HG03571 (cell line): ENCODE measurements around the gene EBF4.

Experiments
- ATAC-seq: cut with Tn5 transposase; IDR thresholded peaks from one replicate; pipeline ENCODE4 v1.9.1; 2021; ENCODE audit not compliant: unreplicated experiment

Gene EBF4

GRCh38 chr20:2698912-2699311 is 6.3 kb downstream of the EBF4 start:
- ATAC-seq = no peak

DNA sequence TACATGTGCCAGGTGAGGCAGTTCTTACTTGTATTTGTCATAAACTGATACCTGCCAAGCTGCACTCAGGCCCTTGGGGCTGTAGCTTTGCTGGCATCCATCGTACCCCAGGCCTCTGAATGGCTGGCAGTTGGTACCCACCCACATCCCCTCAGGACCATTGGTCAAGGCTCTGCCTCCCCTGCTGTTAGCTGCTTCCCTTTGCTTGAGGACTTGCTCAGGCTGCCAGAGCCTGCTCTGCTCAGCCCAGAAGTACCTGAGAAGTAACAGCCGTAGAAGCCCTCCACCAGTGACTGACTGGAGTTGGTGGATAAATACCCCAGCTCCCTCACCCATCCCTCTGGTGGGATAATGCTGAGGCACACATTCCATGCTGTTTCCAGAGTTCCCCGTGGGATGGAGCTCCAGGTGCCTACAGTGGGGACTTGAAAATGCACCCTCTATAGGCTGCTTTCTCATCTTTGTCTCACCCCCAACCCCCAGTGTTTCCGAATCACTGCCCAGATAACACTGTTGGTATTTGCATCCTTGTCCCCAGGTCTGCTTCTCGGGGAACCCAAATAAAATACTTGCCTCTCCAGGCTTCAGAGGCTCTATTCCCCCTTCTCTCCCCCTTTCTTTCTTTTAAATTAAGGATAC is 7.3 kb downstream of the EBF4 start:
- no peak for ATAC-seq

DNA sequence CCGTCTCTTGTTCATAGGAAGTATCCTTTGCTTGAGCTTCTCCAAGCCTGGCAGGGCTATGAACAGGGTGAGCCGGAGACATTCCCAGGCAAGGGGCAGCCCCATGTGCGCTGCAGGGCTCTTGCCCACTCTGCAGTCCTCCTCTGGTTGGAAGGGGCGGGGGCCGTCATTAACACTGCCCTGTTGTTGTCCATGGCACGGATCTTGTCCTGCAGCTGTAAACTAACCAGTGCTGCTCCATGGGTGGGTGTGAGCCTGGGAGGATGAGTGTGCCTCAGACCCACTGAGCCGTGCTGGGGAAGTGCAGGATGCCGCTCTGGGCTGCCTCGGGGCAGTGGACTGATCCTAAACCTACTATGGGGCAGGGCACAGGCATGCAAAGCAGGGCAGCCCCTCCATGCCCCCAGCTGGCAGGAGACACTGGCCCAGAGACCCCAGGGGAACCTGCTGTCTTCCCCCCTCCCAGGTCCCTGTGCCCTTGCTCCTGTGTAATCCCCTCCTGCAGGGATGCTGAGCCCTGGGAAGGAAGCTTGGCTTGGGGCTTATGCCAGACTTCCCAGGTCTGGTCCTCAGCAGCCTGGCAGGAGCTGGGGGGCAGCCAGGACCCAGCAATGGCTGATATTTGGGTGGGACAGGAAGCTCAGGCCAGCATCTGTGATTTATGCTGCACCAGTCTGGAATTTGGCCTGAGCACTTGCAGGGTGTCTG is 8.5 kb downstream of the EBF4 start:
- no peak for ATAC-seq

GRCh38 chr20:2701671-2702081 is 9.1 kb downstream of the EBF4 start:
- ATAC-seq = no peak

DNA sequence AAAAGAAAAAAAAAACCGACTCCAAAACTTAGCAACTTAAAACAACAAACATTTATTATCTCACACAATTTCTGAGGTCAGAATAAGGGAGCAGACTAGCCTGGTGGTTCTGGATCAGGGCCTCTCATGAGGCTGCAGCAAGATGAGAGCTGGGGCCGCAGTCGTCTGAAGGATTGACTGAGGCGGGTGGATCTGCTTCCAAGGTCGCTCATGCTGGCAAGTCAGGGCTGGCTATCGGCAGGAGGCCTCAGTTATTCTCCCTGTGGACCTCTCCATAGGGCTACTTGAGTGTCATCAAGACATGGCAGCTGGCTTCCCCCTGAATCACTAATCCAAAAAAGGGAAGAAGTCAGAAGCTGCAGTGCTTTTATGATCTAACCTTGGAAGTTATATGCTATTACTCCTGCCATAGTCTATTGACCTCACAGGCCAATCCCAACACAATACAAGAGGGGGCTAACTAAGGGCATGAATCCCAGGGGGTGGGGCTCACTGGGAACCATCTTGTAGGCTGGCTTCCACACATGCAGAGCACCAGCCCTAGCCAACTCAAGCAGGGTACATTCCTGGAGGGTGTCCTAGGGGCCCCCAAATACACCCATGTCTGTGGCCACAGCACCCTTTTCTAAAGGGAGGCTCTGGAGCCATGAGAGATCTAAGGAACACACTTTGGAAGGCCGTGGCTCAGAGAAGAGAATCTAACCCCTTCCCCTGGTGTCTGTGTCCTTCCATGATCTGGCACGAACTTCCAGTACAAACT is 11.3 kb downstream of the EBF4 start:
- no peak for ATAC-seq

- no peak for ATAC-seq
These were observed 13.5 kb downstream of the EBF4 start for GRCh38 chr20:2705931-2706645.

GRCh38 chr20:2706688-2707352 is 14.2 kb downstream of the EBF4 start:
- no peak for ATAC-seq

GRCh38 chr20:2707353-2708072 is 14.9 kb downstream of the EBF4 start:
- no peak for ATAC-seq

DNA sequence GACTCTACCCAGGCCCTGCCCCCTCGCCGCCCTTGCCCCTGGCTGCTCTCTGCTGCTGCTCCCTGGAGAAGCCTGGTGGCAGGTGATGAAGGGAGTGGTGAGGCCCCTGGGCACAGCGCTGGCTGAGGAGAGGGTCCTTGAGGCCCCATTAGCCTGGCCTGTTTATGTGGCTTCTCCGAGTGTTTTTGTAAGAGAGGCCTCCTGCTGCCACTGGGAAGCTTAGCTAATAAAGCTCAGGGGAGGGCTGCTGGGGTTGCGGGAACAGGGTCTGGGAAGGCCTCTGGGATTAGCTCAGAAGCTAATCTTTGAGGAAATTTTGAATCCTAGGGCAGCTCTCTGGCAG is 15.5 kb downstream of the EBF4 start:
- ATAC-seq = no peak

GRCh38 chr20:2708665-2709064 is 16.1 kb downstream of the EBF4 start:
- ATAC-seq = no peak

- no peak for ATAC-seq
These were observed 16.8 kb downstream of the EBF4 start for GRCh38 chr20:2709205-2709981.

- no peak for ATAC-seq
These were observed 20.7 kb downstream of the EBF4 start for GRCh38 chr20:2713285-2713684.

GRCh38 chr20:2729251-2729713 is 36.7 kb downstream of the EBF4 start:
- ATAC-seq = no peak

- no peak for ATAC-seq
These were observed 37.2 kb downstream of the EBF4 start for GRCh38 chr20:2729791-2730190.

DNA sequence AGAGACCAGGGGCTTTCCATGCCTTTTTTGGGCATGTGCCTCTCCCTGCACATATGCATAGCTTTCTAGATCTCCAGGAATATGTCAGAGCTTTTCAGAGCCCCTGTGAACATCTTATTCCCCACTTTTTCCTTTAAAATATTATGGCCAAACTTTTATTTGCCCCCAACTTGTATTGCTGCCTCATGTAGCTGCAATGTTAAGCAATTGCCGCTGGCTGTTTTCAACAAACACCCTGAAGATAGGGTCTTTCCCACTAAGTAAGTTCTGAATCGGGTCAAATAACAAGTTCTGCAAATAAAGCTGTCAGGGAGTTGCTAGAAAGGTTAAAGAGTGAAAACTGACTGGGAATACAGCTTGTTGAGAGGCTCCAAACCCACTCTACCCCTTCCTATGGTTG is 42.3 kb downstream of the EBF4 start:
- no peak for ATAC-seq

GRCh38 chr20:2736441-2736840 is 43.9 kb downstream of the EBF4 start:
- no peak for ATAC-seq

GRCh38 chr20:2738331-2739041 is 45.9 kb downstream of the EBF4 start:
- ATAC-seq = no peak

DNA sequence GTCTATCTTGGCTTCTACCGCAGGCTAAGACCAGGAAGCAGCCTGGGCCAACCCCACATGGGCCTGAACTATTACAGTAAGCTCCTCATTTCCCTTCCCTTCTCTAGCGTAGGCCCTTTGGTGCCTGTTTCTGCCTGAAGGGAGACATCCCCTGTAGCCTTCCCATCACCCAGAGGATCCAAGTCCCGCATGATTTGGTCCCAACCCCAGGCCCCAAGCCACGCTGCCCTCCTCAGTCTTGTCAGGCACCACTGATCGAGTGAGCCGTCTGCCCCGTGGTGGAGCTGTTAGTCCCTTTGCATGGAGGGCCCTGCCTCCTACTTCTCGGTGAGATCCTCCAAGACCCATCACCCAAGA is 46.4 kb downstream of the EBF4 start:
- no peak for ATAC-seq

GRCh38 chr20:2740702-2741101 is 48.1 kb downstream of the EBF4 start:
- no peak for ATAC-seq
